IPS DF 19.7 (cell line): ENCODE results near the gene GFRA4.

Source experiments
- DNase-seq: peaks from one replicate; pipeline ENCODE4 v3.0.0-alpha.2; 2013; ENCODE audit warnings: low read depth, low spot score

GFRA4 gene

DNA sequence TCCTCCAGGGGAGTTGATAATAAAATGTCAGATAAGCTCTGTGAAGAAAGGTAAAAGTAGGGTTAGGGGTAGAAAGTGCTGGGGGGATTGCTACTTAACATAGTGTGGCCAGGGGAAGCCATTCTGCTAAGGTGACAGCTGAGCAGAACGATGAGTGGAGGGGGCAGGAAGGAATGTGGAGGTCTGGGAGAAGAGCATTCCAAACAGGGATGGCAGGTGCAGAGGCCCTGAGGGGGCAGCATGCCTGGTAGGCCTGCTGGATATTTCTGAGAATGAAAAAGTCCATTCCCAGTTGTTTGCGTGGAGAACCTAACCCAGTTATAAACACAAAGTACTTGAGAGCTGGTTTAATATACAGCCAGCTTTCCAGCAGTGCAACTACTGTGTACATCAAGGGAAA lies 9.3 kb downstream of the GFRA4 start:
- DNase-seq = no peak

- no peak for DNase-seq
Measured at GRCh38 chr20:3652676-3653596, 10.3 kb downstream of the GFRA4 start.

DNA sequence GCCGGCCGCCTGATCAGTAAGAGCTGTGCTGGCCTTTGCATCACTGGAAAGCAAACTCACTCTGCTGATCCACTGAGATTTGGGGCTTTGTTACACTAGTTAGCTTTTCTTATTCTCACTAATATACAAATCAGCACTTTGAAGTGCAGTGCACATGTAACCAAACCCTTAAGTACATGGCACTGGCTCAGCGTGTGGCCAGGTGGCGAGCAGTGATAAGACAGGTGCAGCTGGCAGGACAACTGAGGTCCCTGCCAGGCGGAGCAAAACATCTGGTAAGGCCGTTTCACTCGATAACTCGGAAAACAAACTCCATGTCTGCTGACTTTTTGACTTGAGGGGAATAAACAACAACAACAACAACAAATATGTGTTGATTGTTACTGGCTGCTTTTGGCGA lies 11.0 kb downstream of the GFRA4 start:
- DNase-seq = no peak

GRCh38 chr20:3651204-3651962 lies 11.8 kb downstream of the GFRA4 start:
- no peak for DNase-seq

DNA sequence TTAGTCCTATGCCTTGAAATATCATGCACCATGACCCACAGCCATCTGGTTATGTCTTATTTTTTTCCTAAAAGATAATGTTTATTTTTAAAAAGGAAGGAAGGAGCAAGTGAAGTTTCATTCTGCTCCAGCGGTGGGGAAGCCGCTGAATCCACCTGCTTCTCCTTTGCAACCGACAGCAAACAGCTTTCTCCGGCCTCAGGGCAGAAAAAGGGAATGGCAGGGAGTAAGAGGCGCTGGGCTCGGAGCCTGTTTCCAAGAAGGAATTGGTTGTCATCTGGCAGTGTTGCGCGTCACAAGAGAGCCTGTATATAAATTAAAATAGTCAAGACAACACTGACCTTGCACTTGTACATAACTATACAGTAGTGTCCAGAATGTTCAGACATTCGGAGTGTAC lies 14.2 kb downstream of the GFRA4 start:
- DNase-seq = no peak

DNA sequence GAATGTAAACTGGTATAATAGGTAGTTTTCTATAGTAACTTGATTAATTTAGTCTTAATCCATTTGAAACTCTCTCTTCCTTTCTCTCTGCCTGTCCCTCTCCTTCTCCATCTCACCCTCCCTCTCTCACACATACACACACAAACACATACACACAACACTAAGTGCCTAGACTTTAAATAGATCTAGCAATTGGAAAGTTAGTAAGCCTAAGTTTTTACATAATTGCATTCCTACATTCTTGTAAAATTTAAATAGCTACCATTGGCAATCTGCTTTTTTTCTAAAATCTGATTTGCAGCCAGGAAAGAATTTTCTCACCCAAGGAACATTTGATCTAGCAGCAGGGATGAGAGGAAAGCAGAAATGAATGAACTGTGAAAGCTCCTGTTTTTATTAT lies 15.7 kb downstream of the GFRA4 start:
- DNase-seq = no peak

GRCh38 chr20:3646651-3647050 lies 16.5 kb downstream of the GFRA4 start:
- DNase-seq = no peak

DNA sequence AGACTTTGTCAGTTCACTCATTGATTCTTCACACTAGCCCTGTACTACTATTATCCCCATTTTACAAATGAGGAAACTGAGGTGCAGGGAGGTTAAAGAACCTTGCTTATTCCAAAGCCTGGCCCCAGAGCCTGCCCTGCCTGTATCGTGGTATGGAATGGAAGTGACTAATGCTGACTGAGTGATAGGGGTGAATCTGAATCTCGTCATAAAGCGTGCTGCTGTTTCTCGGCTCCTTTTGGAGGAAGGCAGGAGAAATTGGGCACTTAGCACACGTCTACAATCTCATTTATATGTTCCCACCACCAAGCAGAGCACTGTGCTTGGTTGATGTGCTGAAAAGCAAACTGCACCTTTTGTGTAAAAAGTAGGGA lies 17.1 kb downstream of the GFRA4 start:
- DNase-seq = no peak

DNA sequence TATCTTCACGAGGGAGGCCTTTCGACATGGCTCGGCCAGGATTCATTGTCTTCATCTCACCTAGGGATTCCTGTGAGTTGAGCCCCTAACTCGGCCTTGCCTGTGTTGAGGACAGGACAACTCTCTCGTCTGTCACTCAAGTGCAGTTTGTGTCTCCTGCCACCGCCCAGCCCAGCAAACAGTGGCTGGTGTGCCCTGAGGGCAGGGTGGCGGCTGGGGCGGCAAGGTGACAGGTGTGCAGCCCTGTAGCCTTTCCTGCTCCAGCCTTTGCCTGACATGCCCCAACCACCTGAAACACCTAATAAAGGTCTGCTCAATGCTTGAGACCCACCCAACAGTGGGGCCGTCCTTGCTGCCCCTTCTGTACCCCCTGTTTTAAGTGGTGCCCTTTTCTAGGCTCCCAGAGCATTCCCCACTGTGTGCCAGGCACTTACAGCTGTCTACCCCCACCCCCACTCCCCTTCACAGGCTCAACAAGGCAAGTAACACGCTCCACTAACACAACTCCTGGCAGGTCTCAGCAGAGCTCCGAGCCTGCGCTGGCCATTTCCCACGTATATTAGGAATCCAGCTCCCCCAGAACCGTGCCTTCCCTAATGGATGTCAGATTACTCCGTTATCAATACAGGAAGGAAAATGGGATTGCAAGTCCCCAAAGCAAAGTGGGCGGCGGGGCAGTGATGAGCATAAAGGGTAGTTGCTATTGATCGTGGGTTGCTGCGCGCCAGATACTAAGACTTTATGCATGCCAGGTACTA lies 17.7 kb downstream of the GFRA4 start:
- DNase-seq = no peak

GRCh38 chr20:3640259-3640658 lies 22.9 kb downstream of the GFRA4 start:
- DNase-seq = no peak

- no peak for DNase-seq
Measured at GRCh38 chr20:3635346-3635745, 27.9 kb downstream of the GFRA4 start.

DNA sequence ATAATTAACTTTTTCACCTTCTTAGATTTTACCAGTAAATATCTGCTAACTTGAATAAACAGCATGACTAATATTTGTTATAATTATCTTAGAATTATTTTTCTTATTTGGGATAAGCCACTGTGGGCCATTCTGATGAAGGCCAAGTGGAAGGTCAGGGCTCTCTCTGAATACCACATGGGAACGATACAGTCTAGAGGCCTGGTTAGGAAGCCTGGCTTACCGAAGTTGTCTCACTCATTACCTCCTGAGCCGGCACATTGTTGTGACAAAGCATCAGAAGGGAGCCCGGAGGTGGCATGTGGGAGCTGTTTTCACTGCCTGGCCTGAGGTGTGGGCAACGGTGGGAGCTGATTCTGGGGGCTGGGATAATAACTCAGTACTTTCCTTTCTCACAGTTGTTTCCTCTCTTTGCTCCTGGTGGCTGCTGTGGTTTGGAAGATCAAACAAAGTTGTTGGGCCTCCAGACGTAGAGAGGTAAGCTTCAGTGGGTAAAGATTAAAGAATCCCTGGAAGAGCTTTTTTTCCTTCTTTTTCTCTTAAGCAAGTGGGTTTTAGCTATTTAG lies 29.2 kb downstream of the GFRA4 start:
- no peak for DNase-seq

DNA sequence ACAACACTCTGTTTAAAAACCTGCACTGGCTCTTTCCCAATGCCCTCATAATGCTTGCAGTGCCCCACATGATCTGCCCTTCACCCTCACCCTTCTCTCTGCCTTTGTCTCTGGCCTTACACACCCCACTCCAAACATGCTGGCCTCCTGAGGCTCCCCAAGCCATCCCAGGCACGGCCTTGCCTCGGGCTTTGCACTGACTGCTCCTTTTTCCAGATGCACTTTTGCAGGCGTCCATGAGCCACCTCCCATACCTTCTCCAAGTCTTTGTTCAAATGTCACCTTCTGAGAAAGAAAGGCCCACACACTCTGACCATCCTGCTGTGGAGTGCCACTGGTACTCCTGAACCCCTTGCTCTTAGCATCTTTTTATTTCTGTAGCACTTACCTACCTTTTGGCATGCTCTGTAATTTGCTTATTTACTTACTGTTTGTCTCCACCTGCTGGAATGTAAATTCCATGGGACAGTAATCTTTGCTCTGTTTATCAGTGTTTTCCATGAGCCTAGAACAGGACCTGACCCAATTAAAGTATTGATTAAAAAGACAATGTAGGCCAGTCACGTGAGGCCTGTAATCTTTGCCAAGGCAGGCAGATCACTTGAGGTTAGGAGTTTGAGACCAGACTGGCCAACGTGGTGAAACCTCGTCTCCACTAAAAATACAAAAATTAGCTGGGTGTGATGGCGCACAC lies 30.7 kb downstream of the GFRA4 start:
- no peak for DNase-seq

DNA sequence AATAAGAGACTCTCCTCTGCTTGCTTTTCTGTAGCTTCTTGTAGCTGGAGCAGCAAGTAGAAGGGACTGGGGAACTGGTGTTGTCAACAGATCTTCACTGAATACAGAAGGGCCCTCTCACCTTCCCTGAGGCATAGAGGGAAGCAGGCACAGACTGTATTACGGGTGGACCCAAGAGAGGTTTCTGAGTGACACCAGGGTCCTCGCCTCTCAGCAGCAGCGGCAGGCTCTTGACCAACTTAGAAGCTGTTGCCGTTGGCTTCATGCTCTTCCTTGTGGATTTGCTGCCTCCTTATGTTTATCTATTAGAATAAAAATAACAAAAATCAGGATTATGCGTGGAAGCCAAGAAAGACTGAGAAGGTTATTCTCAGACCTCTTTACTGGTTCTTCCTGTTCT lies 31.7 kb downstream of the GFRA4 start:
- DNase-seq = no peak

- DNase-seq = no peak
Measured at GRCh38 chr20:3630429-3630828, 32.8 kb downstream of the GFRA4 start.

DNA sequence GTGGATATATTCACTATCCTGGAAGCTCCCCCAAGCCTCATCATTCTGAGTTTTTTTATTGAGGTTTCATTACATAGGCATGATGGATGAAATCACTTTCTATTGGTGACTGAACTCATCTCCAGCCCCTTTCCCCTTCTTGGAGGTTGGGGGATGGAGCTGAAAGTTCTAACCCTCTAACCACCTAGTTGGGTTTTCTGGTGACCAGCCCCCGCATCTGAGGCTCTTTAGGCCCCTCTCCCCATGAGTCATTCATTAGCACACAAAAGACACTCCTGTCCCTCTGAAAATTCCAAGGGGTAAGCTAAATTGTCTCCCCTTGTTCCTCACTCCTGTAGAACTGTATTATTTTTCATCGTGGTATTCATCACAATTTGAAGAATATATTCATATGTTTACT lies 33.3 kb downstream of the GFRA4 start:
- DNase-seq = no peak

DNA sequence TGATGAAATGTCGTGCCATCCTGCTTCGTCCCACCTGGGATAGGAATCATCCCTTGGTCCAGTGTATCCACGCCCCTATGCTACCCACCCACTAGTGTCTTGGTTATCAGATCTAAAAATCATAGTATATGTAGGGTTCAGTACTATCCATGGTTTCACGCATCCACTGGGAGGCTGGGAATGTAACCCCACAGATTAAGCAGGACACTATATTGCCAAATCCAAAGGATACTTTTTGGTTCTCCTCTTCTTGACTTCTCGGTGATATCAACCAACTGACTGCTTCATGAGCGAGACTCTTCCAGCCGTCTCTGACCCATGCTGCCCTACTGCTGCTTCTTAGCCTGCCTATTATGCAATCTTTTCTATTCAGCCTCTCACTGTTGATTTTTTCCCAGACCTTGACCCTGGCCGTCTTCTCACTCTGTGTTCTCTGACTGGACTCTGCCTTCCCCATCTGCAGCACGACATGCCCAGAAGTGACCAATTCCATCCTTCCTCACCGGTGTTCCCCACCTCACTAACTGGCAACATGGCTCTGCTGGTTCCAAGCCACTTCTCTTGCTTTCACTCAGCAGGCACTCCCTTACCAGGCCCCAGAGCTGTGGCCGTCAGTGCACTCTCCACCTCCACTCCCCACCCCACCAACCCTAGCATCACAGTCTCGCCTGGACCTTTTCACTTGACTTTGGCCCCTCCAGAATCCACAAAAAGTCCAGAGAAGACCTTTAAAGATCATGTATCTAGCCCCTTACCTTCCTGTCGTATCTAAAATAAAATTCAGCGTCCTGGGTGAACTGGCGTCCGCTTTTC lies 34.5 kb downstream of the GFRA4 start:
- no peak for DNase-seq

- DNase-seq = no peak
Measured at GRCh38 chr20:3627476-3627875, 35.7 kb downstream of the GFRA4 start.

GRCh38 chr20:3622406-3622805 lies 40.8 kb downstream of the GFRA4 start:
- DNase-seq = no peak

GRCh38 chr20:3621111-3621510 lies 42.1 kb downstream of the GFRA4 start:
- DNase-seq = no peak
